Measurements from ENCODE around the gene CFAP65. TPM values are rescaled to one million over a fixed set of nuclear protein-coding genes. Genes with fewer than 3 reads are reported as not detected.

Gene CFAP65
- total RNA-seq, 2 donors from 2014 or later = not detected

GRCh38 chr2:218983263-218983933, 57.9 kb downstream of the CFAP65 start:
- Mint-ChIP-seq H3K27me3 (ENCODE audit: low read depth) (peaks cover 73% of the 10 kb centered on the region), H3K9me3 (no peaks in the 10 kb centered on the region), H3K4me3 (no peak overlapping the region), H3K36me3 (ENCODE audit: insufficient read depth in 2 of 2) (no peaks in the 10 kb centered on the region), H3K27ac (no peak overlapping the region), H3K4me1 (ENCODE audit: low read depth) (peaks cover 31% of the 10 kb centered on the region)
- ATAC-seq (replicated peaks in 1 of 2) = no peak
- DNase-seq = no peak

GRCh38 chr2:218982586-218983262, 58.6 kb downstream of the CFAP65 start:
- no peaks in the 10 kb centered on the region for H3K36me3 Mint-ChIP-seq (ENCODE audit: insufficient read depth in 2 of 2)
- peaks cover 72% of the 10 kb centered on the region for H3K27me3 Mint-ChIP-seq (ENCODE audit: low read depth)
- peaks cover 31% of the 10 kb centered on the region for H3K4me1 Mint-ChIP-seq (ENCODE audit: low read depth)
- no peaks in the 10 kb centered on the region for H3K9me3 Mint-ChIP-seq
- no peak for DNase-seq
- peak overlapping the region; percentile 70 to 72 for H3K4me3 Mint-ChIP-seq
- H3K27ac Mint-ChIP-seq = no peak overlapping the region
- ATAC-seq (replicated peaks in 1 of 2) = no peak

GRCh38 chr2:218981881-218982585, 59.3 kb downstream of the CFAP65 start:
- Mint-ChIP-seq H3K9me3 (no peaks in the 10 kb centered on the region), H3K4me3 (peak overlapping the region; percentile 70 to 72), H3K27ac (no peak overlapping the region), H3K4me1 (ENCODE audit: low read depth) (peaks cover 31% of the 10 kb centered on the region), H3K27me3 (ENCODE audit: low read depth) (peaks cover 71% of the 10 kb centered on the region), H3K36me3 (ENCODE audit: insufficient read depth in 2 of 2) (no peaks in the 10 kb centered on the region)
- ATAC-seq (replicated peaks in 1 of 2) = peak; percentile 35 to 36
- peak in 1 of 2 donors; percentile 49 for DNase-seq

- Mint-ChIP-seq H3K27me3 (ENCODE audit: low read depth) (peaks cover 71% of the 10 kb centered on the region), H3K9me3 (no peaks in the 10 kb centered on the region), H3K27ac (peak overlapping the region; percentile 43), H3K4me3 (peak overlapping the region; percentile 71 to 86), H3K4me1 (ENCODE audit: low read depth) (peaks cover 31% of the 10 kb centered on the region), H3K36me3 (ENCODE audit: insufficient read depth in 2 of 2) (no peaks in the 10 kb centered on the region)
- peak; percentile 3 to 10 for ATAC-seq (replicated peaks in 1 of 2)
- DNase-seq = no peak
These were observed 59.9 kb downstream of the CFAP65 start for GRCh38 chr2:218981390-218981880.

GRCh38 chr2:218980735-218981389, 60.5 kb downstream of the CFAP65 start:
- peaks cover 71% of the 10 kb centered on the region for H3K27me3 Mint-ChIP-seq (ENCODE audit: low read depth)
- no peaks in the 10 kb centered on the region for H3K36me3 Mint-ChIP-seq (ENCODE audit: insufficient read depth in 2 of 2)
- H3K4me1 Mint-ChIP-seq (ENCODE audit: low read depth) = peaks cover 31% of the 10 kb centered on the region
- no peaks in the 10 kb centered on the region for H3K9me3 Mint-ChIP-seq
- peak overlapping the region; percentile 71 to 86 for H3K4me3 Mint-ChIP-seq
- H3K27ac Mint-ChIP-seq = peak overlapping the region; percentile 43
- DNase-seq (no peak), ATAC-seq (replicated peaks in 1 of 2) (no peak)

GRCh38 chr2:218979846-218980734, 61.2 kb downstream of the CFAP65 start:
- Mint-ChIP-seq H3K4me3 (peak overlapping the region; percentile 88 to 93), H3K27ac (no peak overlapping the region), H3K36me3 (ENCODE audit: insufficient read depth in 2 of 2) (no peaks in the 10 kb centered on the region), H3K27me3 (ENCODE audit: low read depth) (peaks cover 73% of the 10 kb centered on the region), H3K4me1 (ENCODE audit: low read depth) (peaks cover 31% of the 10 kb centered on the region), H3K9me3 (no peaks in the 10 kb centered on the region)
- ATAC-seq (replicated peaks in 1 of 2) (peak; percentile 92), DNase-seq (peak; percentile 90)

GRCh38 chr2:218975060-218975777, 66.1 kb downstream of the CFAP65 start:
- H3K36me3 Mint-ChIP-seq (ENCODE audit: insufficient read depth in 2 of 2) = no peaks in the 10 kb centered on the region
- DNase-seq (no peak), ATAC-seq (replicated peaks in 1 of 2) (no peak)
- no peaks in the 10 kb centered on the region for H3K9me3 Mint-ChIP-seq
- H3K4me1 Mint-ChIP-seq (ENCODE audit: low read depth) = peaks cover 9% of the 10 kb centered on the region
- no peak overlapping the region for H3K27ac Mint-ChIP-seq
- peaks cover 45% of the 10 kb centered on the region for H3K27me3 Mint-ChIP-seq (ENCODE audit: low read depth)
- H3K4me3 Mint-ChIP-seq = no peak overlapping the region

GRCh38 chr2:218970894-218971293, 70.4 kb downstream of the CFAP65 start:
- H3K9me3 Mint-ChIP-seq = no peaks in the 10 kb centered on the region
- H3K27me3 Mint-ChIP-seq (ENCODE audit: low read depth) = peaks cover 46% of the 10 kb centered on the region

GRCh38 chr2:218964041-218964771, 77.1 kb downstream of the CFAP65 start:
- Mint-ChIP-seq H3K4me1 (ENCODE audit: low read depth) (peaks cover 14% of the 10 kb centered on the region), H3K36me3 (ENCODE audit: insufficient read depth in 2 of 2) (peaks cover 0 to 4% of the 10 kb centered on the region in 2 donors), H3K9me3 (no peaks in the 10 kb centered on the region), H3K27ac (no peak overlapping the region), H3K4me3 (no peak overlapping the region), H3K27me3 (ENCODE audit: low read depth) (peaks cover 63% of the 10 kb centered on the region)
- no peak for ATAC-seq (replicated peaks in 1 of 2)
- DNase-seq = no peak

More at GRCh38 chr2:218970894-218971293, 70.4 kb downstream of the CFAP65 start:
- Mint-ChIP-seq H3K4me3 (no peak overlapping the region), H3K4me1 (ENCODE audit: low read depth) (no peaks in the 10 kb centered on the region), H3K36me3 (ENCODE audit: insufficient read depth in 2 of 2) (no peaks in the 10 kb centered on the region), H3K27ac (no peak overlapping the region)
- DNase-seq (no peak), ATAC-seq (replicated peaks in 1 of 2) (no peak)

- Mint-ChIP-seq H3K4me1 (ENCODE audit: low read depth) (peaks cover 18% of the 10 kb centered on the region), H3K36me3 (ENCODE audit: insufficient read depth in 2 of 2) (peaks cover 0 to 4% of the 10 kb centered on the region in 2 donors), H3K27me3 (ENCODE audit: low read depth) (peaks cover 64% of the 10 kb centered on the region), H3K4me3 (no peak overlapping the region), H3K9me3 (no peaks in the 10 kb centered on the region), H3K27ac (no peak overlapping the region)
- ATAC-seq (replicated peaks in 1 of 2) (no peak), DNase-seq (no peak)
These were observed 77.7 kb downstream of the CFAP65 start for GRCh38 chr2:218963601-218964000.

GRCh38 chr2:218962859-218963492, 78.3 kb downstream of the CFAP65 start:
- no peak overlapping the region for H3K4me3 Mint-ChIP-seq
- ATAC-seq (replicated peaks in 1 of 2) (no peak), DNase-seq (peak; percentile 70 to 72)
- H3K27ac Mint-ChIP-seq = no peak overlapping the region
- peaks cover 66% of the 10 kb centered on the region for H3K27me3 Mint-ChIP-seq (ENCODE audit: low read depth)
- H3K9me3 Mint-ChIP-seq = no peaks in the 10 kb centered on the region
- H3K4me1 Mint-ChIP-seq (ENCODE audit: low read depth) = peaks cover 18% of the 10 kb centered on the region
- H3K36me3 Mint-ChIP-seq (ENCODE audit: insufficient read depth in 2 of 2) = peaks cover 0 to 4% of the 10 kb centered on the region in 2 donors

Measured in activated T-cell treated with anti-CD3 and anti-CD28 coated beads, Interleukin-2, amount 50 U/mL, for 72 hours (primary cell).